Stimulated activated CD8-positive, alpha-beta memory T cell treated with anti-CD3 and anti-CD28 coated beads, Interleukin-15, amount 100 ng/mL, for 1 hour (primary cell): ENCODE results near the gene MED4.

Experiments
- DNase-seq: peaks from one replicate; pipeline ENCODE4 v3.0.0-alpha.2; 2020; ENCODE audit warnings: low read depth

Gene MED4

DNA sequence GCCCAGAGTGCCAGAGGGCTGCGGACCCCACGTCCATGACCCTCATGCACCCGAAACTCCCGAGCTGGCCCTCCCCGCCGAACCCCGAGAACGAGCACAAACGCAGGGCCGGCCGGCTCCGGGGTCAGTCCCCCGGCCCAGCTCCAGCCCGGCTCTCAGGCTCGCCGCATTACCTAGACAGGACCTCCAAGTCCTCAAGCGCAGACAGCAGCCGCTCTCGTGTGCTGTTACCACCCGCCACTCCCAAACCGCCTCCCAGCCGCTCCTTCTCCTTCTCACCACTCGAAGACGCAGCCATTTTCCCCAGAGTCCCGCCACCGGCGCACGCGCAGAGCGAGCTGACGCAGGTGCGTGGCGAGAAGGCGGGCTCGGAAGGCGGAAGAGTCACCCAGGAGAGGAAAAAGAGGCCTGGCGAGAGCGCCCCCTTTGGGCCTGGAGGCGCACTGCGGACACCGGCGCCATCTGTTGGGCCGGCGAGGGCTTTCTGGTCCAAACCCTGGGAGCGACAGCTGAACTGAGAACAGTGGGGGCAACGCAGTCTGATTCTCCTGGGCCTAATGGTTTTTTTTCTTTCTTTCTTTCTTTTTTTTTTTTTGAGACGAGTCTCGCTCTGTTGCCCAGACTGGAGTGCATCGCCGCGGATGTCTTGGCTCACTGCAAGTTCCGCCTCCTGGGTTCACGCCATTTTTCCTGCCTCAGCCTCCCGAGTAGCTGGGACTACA is at the start of gene MED4:
TSS of gene MED4 (minus strand) at position 324 of the 722 bp plus-strand sequence. CDS start at position 298, 26 bp downstream.
- DNase-seq: peak; percentile 95

DNA sequence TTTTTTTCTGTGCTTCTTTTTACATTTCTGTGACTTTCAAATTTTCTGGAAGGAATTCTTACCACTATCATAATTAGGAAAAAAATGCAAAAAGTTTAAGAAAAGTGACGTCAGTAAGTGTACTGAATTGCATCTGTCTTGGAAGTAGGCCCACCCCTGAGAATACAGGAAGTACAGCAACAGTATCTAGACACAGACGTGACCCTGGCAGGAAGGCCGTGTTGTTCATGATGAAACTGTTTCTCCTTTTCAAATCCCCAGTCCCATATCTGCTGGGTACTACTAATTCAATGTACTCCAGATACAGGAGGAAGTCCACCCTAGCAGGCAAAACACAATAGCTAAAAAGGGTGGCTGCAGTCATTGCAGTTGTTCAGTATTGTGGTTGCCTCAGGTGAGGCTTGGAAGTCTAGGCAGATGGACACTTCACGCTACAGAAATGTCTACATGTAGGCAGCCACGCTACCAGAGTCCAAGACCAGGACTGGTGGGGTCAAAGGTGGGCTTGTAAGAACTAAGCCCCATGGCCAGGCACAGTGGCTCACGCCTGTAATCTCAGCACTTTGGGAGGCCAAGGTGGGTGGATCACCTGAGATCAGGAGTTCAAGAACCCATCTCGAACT is 49.6 kb upstream of the MED4 start:
- no peak for DNase-seq

DNA sequence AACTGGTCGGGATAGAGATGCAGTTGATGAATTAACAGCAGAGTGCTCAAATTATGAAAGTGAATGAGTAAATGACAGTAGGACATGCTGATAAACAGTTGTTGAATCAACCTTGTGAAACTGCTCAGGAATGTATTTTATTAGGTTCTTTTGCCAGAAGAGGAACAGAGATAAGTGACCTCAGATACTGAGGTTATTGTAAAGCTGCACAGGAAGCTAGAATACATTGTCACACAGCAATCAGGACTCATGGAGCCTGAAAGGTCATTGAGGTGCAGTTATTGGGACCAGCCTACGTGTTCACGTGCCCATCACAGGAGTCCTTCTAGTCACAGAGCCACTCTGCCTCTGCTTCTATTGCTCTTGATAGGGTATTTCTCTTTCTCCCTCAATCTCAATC is 47.5 kb upstream of the MED4 start:
- no peak for DNase-seq

GRCh38 chr13:48138270-48138669 is 43.4 kb upstream of the MED4 start:
- DNase-seq: no peak

GRCh38 chr13:48132961-48133360 is 38.1 kb upstream of the MED4 start:
- DNase-seq: no peak

DNA sequence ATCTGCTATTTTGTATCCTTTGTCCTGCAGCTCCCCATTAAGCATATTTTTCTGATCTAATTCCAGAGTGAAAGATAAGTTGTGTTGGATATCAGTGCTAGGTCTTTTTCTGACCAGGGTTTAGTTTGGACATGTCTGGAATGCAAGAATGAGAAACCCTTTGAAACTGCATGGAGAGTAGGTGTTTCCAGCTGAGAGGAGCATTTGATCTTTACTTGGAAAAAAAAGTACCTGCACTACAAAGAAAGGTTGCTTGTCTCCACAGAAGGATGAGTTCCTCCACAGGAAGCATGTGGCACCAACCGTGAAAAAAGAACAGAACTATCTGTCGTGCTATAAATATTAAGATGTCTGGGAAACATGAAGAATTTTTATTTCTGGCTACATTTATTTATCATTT is 36.6 kb upstream of the MED4 start:
- no peak for DNase-seq

GRCh38 chr13:48126944-48127830 is 32.3 kb upstream of the MED4 start:
- DNase-seq: peak; percentile 7

DNA sequence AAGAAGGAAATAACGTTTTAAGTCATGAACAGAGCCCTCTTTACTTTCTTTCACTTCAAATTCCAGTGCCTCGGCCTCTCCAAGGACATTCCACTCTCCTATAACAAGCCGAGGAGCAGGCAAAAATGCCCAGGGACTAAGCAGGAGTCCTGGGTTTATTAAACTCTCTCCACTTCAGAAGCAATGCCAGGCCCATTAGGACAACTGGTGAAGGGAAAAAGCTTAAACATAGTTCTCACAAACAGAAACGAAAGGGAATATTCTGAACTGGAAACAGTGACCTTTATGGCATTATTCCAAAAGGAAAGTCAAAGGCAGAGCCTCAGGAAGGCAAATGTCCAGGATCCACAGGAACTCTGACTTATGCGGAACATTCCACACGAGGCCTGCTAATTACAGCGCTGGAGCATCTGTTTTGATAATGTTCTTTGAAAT is 30.9 kb upstream of the MED4 start:
- DNase-seq: no peak

- DNase-seq: no peak
Observed at GRCh38 chr13:48123812-48124211, 28.9 kb upstream of the MED4 start.

- no peak for DNase-seq
Observed at GRCh38 chr13:48121733-48122132, 26.8 kb upstream of the MED4 start.

GRCh38 chr13:48120241-48120640 is 25.3 kb upstream of the MED4 start:
- DNase-seq: no peak

DNA sequence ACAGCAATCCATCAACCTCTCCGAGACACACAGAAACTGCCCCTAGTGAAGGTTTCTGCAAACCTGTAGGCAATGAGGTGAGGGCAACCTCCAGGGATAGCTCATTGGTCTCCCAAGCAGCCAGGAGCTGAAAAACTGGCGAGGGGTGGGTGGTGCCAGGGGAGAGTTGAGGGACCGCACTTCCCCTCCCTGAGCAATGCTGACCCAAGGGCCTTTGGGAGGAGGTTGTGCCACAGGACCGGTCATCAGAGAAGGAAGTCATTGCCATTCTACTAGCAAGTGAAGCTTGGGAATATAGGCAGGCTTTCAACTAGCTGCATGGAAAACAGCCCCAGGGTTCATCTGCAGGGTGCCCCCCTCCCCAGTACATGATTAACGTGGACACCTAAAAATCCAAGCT is 23.1 kb upstream of the MED4 start:
- DNase-seq: no peak

DNA sequence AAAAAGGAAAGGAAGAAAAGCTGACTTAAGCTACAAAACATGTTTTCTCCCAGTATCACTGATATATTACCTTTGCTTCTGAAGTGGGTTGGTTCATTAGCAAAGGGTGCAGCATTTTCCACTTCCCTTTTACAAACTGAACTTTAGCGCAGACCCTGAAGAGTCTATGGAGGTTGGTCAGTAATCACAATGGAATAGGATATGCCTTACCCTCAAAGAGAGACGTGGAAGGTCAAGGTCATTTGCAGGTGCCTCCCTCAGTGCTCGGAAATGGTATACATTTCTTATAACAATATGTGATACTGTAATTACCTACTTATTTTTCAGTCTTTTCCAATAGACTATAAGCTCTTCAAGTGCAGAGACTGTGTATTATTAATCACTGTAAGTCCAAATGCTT is 21.9 kb upstream of the MED4 start:
- DNase-seq: no peak

GRCh38 chr13:48113756-48114130 is 18.8 kb upstream of the MED4 start:
- no peak for DNase-seq

- DNase-seq: no peak
Observed at GRCh38 chr13:48112896-48113755, 18.2 kb upstream of the MED4 start.

DNA sequence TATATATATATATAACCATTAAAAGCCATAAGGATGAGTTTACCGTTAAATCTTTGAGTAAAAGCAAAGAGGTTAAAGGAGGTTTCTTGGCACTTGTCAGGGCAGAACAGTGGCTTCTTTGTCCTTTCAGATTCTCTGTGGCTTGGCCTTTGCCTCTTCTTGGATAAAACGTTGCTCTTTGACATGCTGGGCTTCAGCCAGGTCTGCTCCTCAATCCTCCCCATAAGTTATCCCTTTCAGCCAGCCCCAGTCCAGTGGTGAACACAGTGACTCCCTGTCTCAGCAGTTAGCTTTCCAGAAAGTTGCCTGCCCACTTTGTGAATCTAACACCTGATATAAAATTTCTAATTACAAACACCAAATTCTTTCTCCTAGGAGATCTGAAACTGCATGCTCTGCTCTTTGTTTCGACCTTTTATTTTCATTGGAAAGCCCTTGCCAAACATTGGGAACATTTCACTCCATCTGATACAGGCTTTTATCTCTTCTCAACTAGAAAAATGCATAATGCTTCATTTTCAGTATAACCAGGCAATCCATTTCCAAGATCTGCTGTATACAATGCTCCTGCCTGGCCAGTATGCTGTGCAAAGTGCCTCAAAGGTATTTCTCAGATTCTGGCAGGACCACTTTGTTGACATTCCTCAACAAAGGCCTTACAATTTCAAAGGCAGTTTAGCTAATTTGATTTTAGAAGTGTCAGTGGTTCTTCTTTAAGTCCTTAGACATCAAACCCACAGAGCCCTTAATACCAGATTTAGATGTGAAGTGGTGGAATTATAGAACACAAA is 16.2 kb upstream of the MED4 start:
- DNase-seq: no peak

GRCh38 chr13:48110132-48110868 is 15.4 kb upstream of the MED4 start:
- DNase-seq: no peak

DNA sequence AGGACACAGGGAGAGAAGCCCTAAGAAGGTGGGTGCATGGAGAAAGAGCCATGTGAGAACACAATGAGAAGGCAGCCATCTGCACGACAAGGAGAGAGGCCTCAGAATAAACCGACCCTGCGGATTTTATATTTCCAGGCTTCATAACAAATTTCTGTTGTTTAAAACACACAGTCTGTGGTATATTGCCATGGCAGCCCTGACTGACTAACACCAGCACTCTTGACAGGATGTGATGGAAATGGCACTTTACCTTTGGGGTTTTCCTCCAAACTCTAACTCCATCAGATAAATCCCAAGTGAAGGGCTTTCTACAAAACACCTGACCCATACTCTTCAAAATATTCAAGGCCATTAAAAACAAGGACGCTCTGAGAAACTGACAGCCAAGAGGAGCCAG is 13.2 kb upstream of the MED4 start:
- DNase-seq: no peak

DNA sequence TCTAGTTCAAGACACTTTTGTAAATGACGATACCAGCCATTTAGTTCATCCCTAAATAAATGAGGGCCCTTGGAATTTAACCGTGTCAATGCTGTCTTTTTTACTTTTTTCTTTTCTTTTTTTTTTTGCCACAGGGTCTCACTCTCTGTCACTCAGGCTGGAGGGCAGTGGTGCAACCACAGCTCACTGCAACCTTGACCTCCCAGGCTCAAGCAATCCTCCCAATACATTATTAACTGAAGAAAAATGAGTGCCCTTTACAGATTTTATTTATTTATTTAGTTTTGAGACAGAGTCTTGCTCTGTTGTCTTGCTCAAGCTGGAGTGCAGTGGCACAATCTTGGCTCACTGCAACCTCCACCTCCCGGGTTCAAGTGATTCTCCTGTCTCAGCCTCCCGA is 2.9 kb upstream of the MED4 start:
- no peak for DNase-seq

GRCh38 chr13:48096670-48097069 is 1.8 kb upstream of the MED4 start:
- DNase-seq: no peak
